Naive thymus-derived CD4-positive, alpha-beta T cell (primary cell): ENCODE measurements around the gene ZNF316. TPM values are rescaled to one million over a fixed set of nuclear protein-coding genes. Genes with fewer than 3 reads are reported as not detected.
"Not testable (repeated sequence)": the region's sequence is repeated elsewhere in the genome, so short reads cannot be mapped to it uniquely, and the experiment has no call there.

Experiments used
- ATAC-seq: fragments of 150-1000 bp; cut with Tn5 transposase; 2 replicates; pipeline ENCODE4 v1.10.0; 2021; ENCODE audit warnings: mild to moderate bottlenecking, moderate library complexity
- CTCF ChIA-PET: fragments of 350-600 bp; sonication (Branson Sonifier 250); formaldehyde crosslinking; loops from one replicate; lab custom pipeline; 2021; ENCODE audit warnings: antibody characterized with exemption; lab: Charles Lee
- POLR2A ChIA-PET: fragments of 350-600 bp; sonication (Branson Sonifier 250); formaldehyde crosslinking; loops from one replicate; lab custom pipeline; 2021; ENCODE audit warnings: antibody characterized with exemption, inconsistent platforms; lab: Charles Lee
- DNase-seq, 9 donors: peaks; one replicate each; pipeline versions ENCODE4 v3.0.0 to v3.0.0-alpha.2; 2020 to 2022; ENCODE audit warnings: mixed read lengths in 1 of 9
- H3K27ac ChIP-seq: one replicate; pipeline ENCODE4 v1.7.0; 2013; ENCODE audit warnings: mild to moderate bottlenecking, low read depth, low read length, moderate library complexity
- H3K27me3 ChIP-seq, 2 donors: one replicate each; pipeline ENCODE4 v1.7.0; 2013; ENCODE audit warnings: low read length in 2 of 2, mild to moderate bottlenecking in 2 of 2, moderate library complexity in 2 of 2; ENCODE audit not compliant: control insufficient read depth in 2 of 2, insufficient read depth in 2 of 2
- H3K36me3 ChIP-seq, 3 experiments: 1 replicate in 2 of 3; 2 replicates in 1 of 3; pipeline ENCODE4 v1.7.0; 2013; ENCODE audit warnings: low read length in 3 of 3, mild to moderate bottlenecking in 3 of 3, moderate library complexity in 1 of 3; ENCODE audit not compliant: insufficient read depth in 3 of 3, control insufficient read depth in 2 of 3
- H3K4me1 ChIP-seq, 2 donors: one replicate each; pipeline ENCODE4 v1.7.0; 2013; ENCODE audit warnings: low read length in 2 of 2, mild to moderate bottlenecking in 2 of 2, moderate library complexity in 1 of 2; ENCODE audit not compliant: control insufficient read depth in 2 of 2, insufficient read depth in 2 of 2
- H3K4me3 ChIP-seq: 2 replicates; pipeline ENCODE4 v1.7.0; 2013; ENCODE audit warnings: mild to moderate bottlenecking, low read length
- H3K9me3 ChIP-seq, 3 experiments: 1 replicate in 2 of 3; 2 replicates in 1 of 3; pipeline ENCODE4 v1.7.0; 2013; ENCODE audit warnings: low read length in 3 of 3; ENCODE audit not compliant: control insufficient read depth in 2 of 3
- H3K27ac Mint-ChIP-seq, 9 donors: one replicate each; pipeline ENCODE4 v1.8.0; 2020 to 2022; ENCODE audit warnings: mixed read lengths in 9 of 9, mild to moderate bottlenecking in 8 of 9, moderate library complexity in 5 of 9, inconsistent platforms in 2 of 9
- H3K27me3 Mint-ChIP-seq, 5 donors: one replicate each; pipeline ENCODE4 v1.8.0; 2021 to 2022; ENCODE audit warnings: mixed read lengths in 5 of 5, mild to moderate bottlenecking in 1 of 5
- H3K36me3 Mint-ChIP-seq, 5 donors: one replicate each; pipeline ENCODE4 v1.8.0; 2020 to 2022; ENCODE audit warnings: mixed read lengths in 5 of 5, mild to moderate bottlenecking in 3 of 5, inconsistent platforms in 1 of 5
- H3K4me1 Mint-ChIP-seq, 7 donors: one replicate each; pipeline ENCODE4 v1.8.0; 2020 to 2022; ENCODE audit warnings: mixed read lengths in 7 of 7, mild to moderate bottlenecking in 3 of 7, inconsistent platforms in 1 of 7
- H3K4me3 Mint-ChIP-seq, 10 donors: one replicate each; pipeline ENCODE4 v1.8.0; 2020 to 2022; ENCODE audit warnings: mild to moderate bottlenecking in 10 of 10, mixed read lengths in 10 of 10, moderate library complexity in 6 of 10, inconsistent platforms in 2 of 10
- H3K9me3 Mint-ChIP-seq, 11 donors: one replicate each; pipeline ENCODE4 v1.8.0; 2020 to 2022; ENCODE audit warnings: mixed read lengths in 11 of 11, mild to moderate bottlenecking in 4 of 11, inconsistent platforms in 1 of 11, moderate library complexity in 1 of 11
- intact Hi-C, 2 donors: fragments of 100-400 bp; cut with micrococcal nuclease; formaldehyde crosslinking; loops; one replicate each; pipeline ENCODE4 v1.15.1; 2023
- polyA plus RNA-seq, 2 donors: library from polyadenylated mRNA; unstranded; fragments of 300-500 nt; fragmentation: Illumina TruSeq; gene quantifications; one replicate each; pipeline ENCODE4 v1.2.3, GENCODE V29; 2021
- total RNA-seq, 6 experiments: library from RNA in 5 of 6; stranded (reverse) in 5 of 6; gene quantifications; 1 replicate in 5 of 6; 2 replicates in 1 of 6; pipeline ENCODE4 v1.2.3 and lab custom pipeline; 2021 to 2026

ZNF316 gene
- total and polyA plus RNA-seq, 7 experiments from 2014 or later = 0.66 to 71.6 (median 51.5) TPM

DNA sequence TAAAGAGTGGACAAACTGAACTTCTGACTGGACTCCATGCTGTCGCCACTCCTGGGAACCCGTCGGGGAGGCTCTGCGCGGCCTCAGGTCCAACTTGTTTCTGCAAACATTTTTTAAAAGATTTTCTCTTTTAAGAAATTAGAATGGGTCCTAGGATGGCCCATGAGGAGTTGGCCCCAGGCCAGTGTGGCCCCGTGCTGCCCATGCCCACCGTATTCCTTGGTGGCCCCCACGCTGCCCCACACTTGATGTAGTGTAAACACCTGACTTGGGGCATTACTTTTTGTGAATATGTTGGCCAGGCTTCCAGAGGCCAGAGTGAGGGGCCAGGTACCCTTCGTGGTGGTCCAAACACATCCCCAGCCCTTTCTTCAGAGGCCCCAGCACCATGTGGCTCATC is 19.3 kb downstream of the ZNF316 start:
- intact Hi-C loops = no loop called here
- H3K36me3 ChIP-seq = peaks cover 0 to 27% (median 6%) of the 10 kb centered on the region in 3 experiments
- Mint-ChIP-seq H3K27me3 (peaks cover 0 to 4% (median 0%) of the 10 kb centered on the region in 5 donors), H3K9me3 (peaks cover 0 to 7% (median 0%) of the 10 kb centered on the region in 11 donors), H3K36me3 (peaks cover 0 to 19% (median 17%) of the 10 kb centered on the region in 5 donors), H3K4me1 (peaks cover 0 to 14% (median 11%) of the 10 kb centered on the region in 7 donors), H3K4me3 (no peak overlapping the region), H3K27ac (no peak overlapping the region)
- no peak overlapping the region for H3K4me3 ChIP-seq
- no peaks in the 10 kb centered on the region for H3K27me3 ChIP-seq
- POLR2A ChIA-PET = no interaction called here
- H3K4me1 ChIP-seq = no peaks in the 10 kb centered on the region
- no peak for DNase-seq
- H3K9me3 ChIP-seq = peaks cover 0 to 5% (median 0%) of the 10 kb centered on the region in 3 experiments
- H3K27ac ChIP-seq = no peak overlapping the region
- CTCF ChIA-PET = no interaction called here
- ATAC-seq = no peak

DNA sequence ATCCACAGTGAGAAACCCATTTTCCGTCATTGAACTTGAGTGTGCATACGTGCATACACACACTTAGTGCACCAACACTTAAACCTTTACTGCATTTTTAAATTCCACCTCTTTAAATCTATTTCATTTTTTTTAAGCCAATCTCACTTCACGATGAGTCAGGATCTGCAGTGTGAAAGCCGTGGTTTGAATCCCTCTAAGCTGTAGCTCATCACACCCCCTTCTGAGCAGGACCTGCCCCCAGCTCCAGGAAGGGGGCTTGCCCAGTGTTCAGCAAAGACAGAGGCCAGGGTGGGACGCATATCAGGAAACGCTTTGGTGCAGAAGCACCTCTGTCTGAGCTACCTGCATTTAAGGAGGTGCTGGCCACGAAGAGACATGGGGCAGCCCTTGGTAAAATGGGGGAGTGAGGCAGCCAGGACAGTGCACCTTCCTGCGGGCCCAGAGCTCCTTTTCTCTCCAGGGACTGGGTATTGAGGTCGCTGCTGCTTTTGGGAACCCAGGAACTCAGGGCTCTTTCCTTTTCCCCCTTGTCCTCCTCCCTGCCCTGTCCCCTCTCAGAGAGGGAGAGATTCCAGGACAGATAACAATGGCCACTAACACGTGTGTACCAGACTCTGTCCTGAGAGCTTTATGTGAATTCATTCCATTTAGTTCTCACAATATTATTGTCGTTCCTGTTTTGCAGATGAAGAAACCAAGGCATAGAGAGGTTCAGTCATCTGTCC is 21.7 kb downstream of the ZNF316 start:
- Histone ChIP-seq H3K9me3 (no peaks in the 10 kb centered on the region), H3K4me3 (no peak overlapping the region), H3K36me3 (peaks cover 0 to 14% (median 0%) of the 10 kb centered on the region in 3 experiments), H3K27me3 (no peaks in the 10 kb centered on the region), H3K4me1 (no peaks in the 10 kb centered on the region), H3K27ac (no peak overlapping the region)
- CTCF ChIA-PET = interaction anchor here (0.8 kb wide), 1 partner anchor 10 kb away, joined by 3 read pairs; no protein-coding TSS in a partner anchor
- peak overlapping the region in 2 of 9 donors; percentile 55 to 61 for H3K27ac Mint-ChIP-seq
- POLR2A ChIA-PET = interaction anchor here (0.9 kb wide), 1 partner anchor 44 kb away, joined by 4 read pairs; no protein-coding TSS in a partner anchor
- intact Hi-C loops = no loop called here
- peaks cover 0 to 16% (median 10%) of the 10 kb centered on the region in 5 donors for H3K36me3 Mint-ChIP-seq
- ATAC-seq = no peak
- H3K9me3 Mint-ChIP-seq = peaks cover 0 to 5% (median 0%) of the 10 kb centered on the region in 11 donors
- peaks cover 0 to 17% (median 11%) of the 10 kb centered on the region in 7 donors for H3K4me1 Mint-ChIP-seq
- peaks cover 0 to 18% (median 0%) of the 10 kb centered on the region in 5 donors for H3K27me3 Mint-ChIP-seq
- H3K4me3 Mint-ChIP-seq = no peak overlapping the region
- DNase-seq = no peak

DNA sequence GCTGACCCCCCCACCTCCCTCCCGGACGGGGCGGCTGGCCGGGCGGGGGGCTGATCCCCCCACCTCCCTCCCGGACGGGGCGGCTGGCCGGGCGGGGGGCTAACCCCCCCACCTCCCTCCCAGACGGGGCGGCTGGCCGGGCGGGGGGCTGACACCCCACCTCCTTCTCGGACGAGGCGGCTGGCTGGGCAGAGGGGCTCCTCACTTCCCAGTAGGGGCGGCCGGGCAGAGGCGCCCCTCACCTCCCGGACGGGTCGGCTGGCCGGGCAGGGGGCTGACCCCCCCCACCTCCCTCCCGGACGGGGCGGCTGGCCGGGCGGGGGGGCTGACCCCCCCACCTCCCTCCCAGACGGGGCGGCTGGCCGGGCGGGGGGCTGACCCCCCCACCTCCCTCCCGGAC is 33.7 kb downstream of the ZNF316 start:
- H3K27me3 ChIP-seq, H3K27me3 Mint-ChIP-seq, ATAC-seq, intact Hi-C loops, H3K27ac Mint-ChIP-seq, H3K27ac ChIP-seq, CTCF ChIA-PET, DNase-seq, H3K4me3 Mint-ChIP-seq, H3K36me3 ChIP-seq, H3K4me1 Mint-ChIP-seq, H3K4me3 ChIP-seq, H3K4me1 ChIP-seq, POLR2A ChIA-PET: not testable (repeated sequence)
- peaks cover 6 to 40% (median 18%) of the 10 kb centered on the region in 3 experiments for H3K9me3 ChIP-seq
- Mint-ChIP-seq H3K36me3 (peaks cover 25 to 49% (median 30%) of the 10 kb centered on the region in 5 donors), H3K9me3 (peaks cover 14 to 68% (median 46%) of the 10 kb centered on the region in 11 donors)

DNA sequence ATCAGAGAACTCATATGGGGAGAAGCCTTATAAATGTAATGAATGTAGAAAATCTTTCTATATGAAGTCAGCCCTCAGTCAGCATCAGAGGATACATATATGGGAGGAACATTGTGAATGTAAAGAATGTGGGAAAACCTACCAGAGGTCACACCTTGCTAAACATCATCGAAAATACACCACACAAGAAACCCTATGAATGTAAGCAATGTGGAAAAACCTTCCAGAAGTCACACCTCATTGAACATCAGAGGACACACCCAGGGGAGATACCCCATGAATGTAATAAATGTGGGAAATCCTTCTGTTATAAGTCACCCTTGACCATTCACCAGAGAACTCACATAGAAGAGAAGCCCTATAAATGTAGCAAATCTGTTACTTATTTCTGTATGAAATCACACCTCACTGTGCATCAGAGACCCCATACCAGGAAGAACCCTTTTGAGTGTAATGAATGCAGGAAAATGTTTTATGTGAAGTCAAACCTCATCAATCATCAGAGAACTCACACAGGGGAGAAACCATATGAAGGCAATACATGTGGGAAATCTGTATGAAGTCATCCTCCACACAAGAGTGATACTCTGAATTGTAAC is 38.8 kb downstream of the ZNF316 start:
- Histone ChIP-seq H3K27me3 (no peaks in the 10 kb centered on the region), H3K36me3 (no peaks in the 10 kb centered on the region), H3K4me1 (no peaks in the 10 kb centered on the region), H3K27ac (no peak overlapping the region), H3K4me3 (peak overlapping the region; percentile 28), H3K9me3 (peaks cover 10 to 81% (median 35%) of the 10 kb centered on the region in 3 experiments)
- CTCF ChIA-PET = no interaction called here
- H3K9me3 Mint-ChIP-seq = peaks cover 0 to 84% (median 56%) of the 10 kb centered on the region in 11 donors
- no peak overlapping the region for H3K27ac Mint-ChIP-seq
- H3K27me3 Mint-ChIP-seq = no peaks in the 10 kb centered on the region
- POLR2A ChIA-PET = no interaction called here
- ATAC-seq (no peak), DNase-seq (no peak)
- H3K4me1 Mint-ChIP-seq = no peaks in the 10 kb centered on the region
- no peak overlapping the region for H3K4me3 Mint-ChIP-seq
- intact Hi-C loops = no loop called here
- H3K36me3 Mint-ChIP-seq = peaks cover 12 to 35% (median 31%) of the 10 kb centered on the region in 5 donors

DNA sequence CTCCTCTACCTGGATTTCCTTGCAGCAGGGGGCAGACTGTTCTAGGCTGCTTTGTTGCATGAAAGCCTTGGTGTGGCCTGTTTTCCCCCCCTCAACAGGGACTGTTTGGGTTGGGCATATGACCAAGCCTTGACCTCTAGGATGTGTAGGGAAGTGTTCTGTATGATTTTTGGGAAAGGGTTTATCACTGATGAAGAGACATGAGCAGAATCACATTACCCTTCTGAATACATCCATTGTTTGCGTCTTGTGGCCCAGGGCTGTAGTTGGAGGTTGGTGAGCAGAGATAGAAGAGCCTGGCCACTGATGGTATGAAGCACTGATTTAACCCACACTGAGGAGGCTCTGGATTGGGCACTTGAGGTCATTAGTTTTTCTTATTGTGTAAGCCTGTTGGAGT is 43.0 kb downstream of the ZNF316 start:
- POLR2A ChIA-PET = no interaction called here
- H3K9me3 Mint-ChIP-seq = peaks cover 0 to 89% (median 56%) of the 10 kb centered on the region in 11 donors

DNA sequence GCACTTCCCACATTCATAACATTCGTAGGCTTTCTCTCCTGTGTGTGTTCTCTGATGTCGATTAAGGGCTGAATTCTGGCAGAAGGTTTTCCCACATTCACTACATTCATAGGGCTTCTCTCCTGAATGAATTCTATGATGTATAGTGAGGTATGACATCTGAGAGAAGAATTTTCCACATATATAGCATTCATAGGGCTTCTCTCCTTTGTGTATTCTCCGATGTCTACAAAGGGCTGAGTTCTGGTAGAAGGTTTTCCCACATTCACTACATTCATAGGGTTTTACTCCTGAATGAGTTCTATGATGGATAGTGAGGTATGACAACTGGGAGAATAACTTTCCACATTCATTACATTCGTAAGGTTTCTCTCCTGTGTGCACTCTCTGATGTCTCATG is 54.0 kb downstream of the ZNF316 start:
- no peak overlapping the region for H3K4me3 Mint-ChIP-seq
- H3K4me3 ChIP-seq = peak overlapping the region; percentile 8
- no peak overlapping the region for H3K27ac ChIP-seq
- no peaks in the 10 kb centered on the region for H3K27me3 Mint-ChIP-seq
- H3K4me1 ChIP-seq = no peaks in the 10 kb centered on the region
- H3K9me3 Mint-ChIP-seq = peaks cover 0 to 77% (median 52%) of the 10 kb centered on the region in 11 donors
- ChIA-PET CTCF (no interaction called here), POLR2A (no interaction called here)
- no peak for DNase-seq
- peak overlapping the region in 1 of 9 donors; percentile 66 for H3K27ac Mint-ChIP-seq
- peaks cover 32 to 41% (median 35%) of the 10 kb centered on the region in 5 donors for H3K36me3 Mint-ChIP-seq
- intact Hi-C loops = no loop called here
- peaks cover 0 to 2% (median 0%) of the 10 kb centered on the region in 7 donors for H3K4me1 Mint-ChIP-seq
- no peak for ATAC-seq
- peaks cover 56 to 93% (median 66%) of the 10 kb centered on the region in 3 experiments for H3K36me3 ChIP-seq
- H3K27me3 ChIP-seq = no peaks in the 10 kb centered on the region
- H3K9me3 ChIP-seq = peaks cover 28 to 98% (median 53%) of the 10 kb centered on the region in 3 experiments

More for the DNA sequence above, 43.0 kb downstream of the ZNF316 start:
- Mint-ChIP-seq H3K4me1 (no peaks in the 10 kb centered on the region), H3K4me3 (no peak overlapping the region), H3K36me3 (peaks cover 0 to 45% (median 21%) of the 10 kb centered on the region in 5 donors), H3K27me3 (no peaks in the 10 kb centered on the region), H3K27ac (no peak overlapping the region)
- no peak overlapping the region for H3K27ac ChIP-seq
- intact Hi-C loops = no loop called here
- no peak for ATAC-seq
- peaks cover 9 to 93% (median 22%) of the 10 kb centered on the region in 3 experiments for H3K9me3 ChIP-seq
- no peak overlapping the region for H3K4me3 ChIP-seq
- DNase-seq = no peak
- CTCF ChIA-PET = no interaction called here
- no peaks in the 10 kb centered on the region for H3K4me1 ChIP-seq
- H3K36me3 ChIP-seq = no peaks in the 10 kb centered on the region
- no peaks in the 10 kb centered on the region for H3K27me3 ChIP-seq
